Esophagus (tissue), 2 donors: Measurements from ENCODE around the gene GLE1. TPM values are rescaled to one million over a fixed set of nuclear protein-coding genes. Genes with fewer than 3 reads are reported as not detected.
"Not testable (repeated sequence)": the region's sequence is repeated elsewhere in the genome, so short reads cannot be mapped to it uniquely, and the experiment has no call there.

Experiments
- H3K27ac ChIP-seq, 2 donors: one replicate each; pipeline ENCODE4 v1.5.1; 2013; ENCODE audit warnings: low read depth in 2 of 2, mild to moderate bottlenecking in 2 of 2, inconsistent platforms in 1 of 2, low read length in 1 of 2, moderate library complexity in 1 of 2
- H3K27me3 ChIP-seq, 2 donors: one replicate each; pipeline ENCODE4 v1.6.1; 2013; ENCODE audit warnings: low read length in 2 of 2, control low read depth in 1 of 2, mild to moderate bottlenecking in 1 of 2; ENCODE audit not compliant: insufficient read depth in 2 of 2, control insufficient read depth in 1 of 2
- H3K36me3 ChIP-seq, 2 donors: one replicate each; pipeline ENCODE4 v1.6.1; 2013; ENCODE audit warnings: low read length in 1 of 2; ENCODE audit not compliant: control insufficient read depth in 2 of 2, insufficient read depth in 2 of 2
- H3K4me1 ChIP-seq, 2 donors: one replicate each; pipeline ENCODE4 v1.6.1; 2013; ENCODE audit warnings: low read length in 1 of 2; ENCODE audit not compliant: control insufficient read depth in 2 of 2, insufficient read depth in 2 of 2
- H3K4me3 ChIP-seq, 2 donors: one replicate each; pipeline ENCODE4 v1.5.1; 2013; ENCODE audit warnings: low read length in 2 of 2, mild to moderate bottlenecking in 2 of 2, low read depth in 1 of 2, moderate library complexity in 1 of 2
- H3K9me3 ChIP-seq, 2 donors: one replicate each; pipeline ENCODE4 v1.6.1; 2013; ENCODE audit warnings: mild to moderate bottlenecking in 2 of 2, low read depth in 1 of 2, low read length in 1 of 2, moderate library complexity in 1 of 2; ENCODE audit not compliant: control insufficient read depth in 2 of 2, insufficient read depth in 1 of 2
- WGBS, 2 donors: extraction: QIAGEN DNeasy Blood & Tissue Kit; methylation state at CpG; one replicate each; pipeline ENCODE4 v1.1.7; 2013; 5-methylcytosine and 5-hydroxymethylcytosine counted together
- polyA plus RNA-seq, 2 donors: library from polyadenylated mRNA; stranded (reverse); fragments of 200-250 nt; gene quantifications; one replicate each; pipeline ENCODE4 v1.2.3, GENCODE V29; 2013
- donor health status: healthy with polysubstance abuse.
- donor health status: Bipolar disorder and iron deficiency.

Gene GLE1
- polyA plus RNA-seq, 2 donors = 9.5 to 12.8 TPM

GRCh38 chr9:128494108-128494745, 10.3 kb upstream of the GLE1 start:
- Histone ChIP-seq H3K27ac (peak overlapping the region in 1 of 2 donors; percentile 19), H3K4me3 (no peak overlapping the region), H3K9me3 (no peaks in the 10 kb centered on the region), H3K27me3 (no peaks in the 10 kb centered on the region), H3K4me1 (peaks cover 0 to 8% of the 10 kb centered on the region in 2 donors), H3K36me3 (peaks cover 10 to 24% of the 10 kb centered on the region in 2 donors)
- WGBS, 2 donors = 31 to 46% methylated on average over 13 of the region's 13 CpGs

GRCh38 chr9:128494746-128495129, 9.8 kb upstream of the GLE1 start:
- Histone ChIP-seq H3K4me3 (no peak overlapping the region), H3K9me3 (no peaks in the 10 kb centered on the region), H3K36me3 (peaks cover 10 to 27% of the 10 kb centered on the region in 2 donors), H3K27me3 (no peaks in the 10 kb centered on the region), H3K4me1 (peaks cover 0 to 8% of the 10 kb centered on the region in 2 donors), H3K27ac (peak overlapping the region in 1 of 2 donors; percentile 19)
- WGBS, 2 donors = 38 to 53% methylated on average over 5 of the region's 5 CpGs

GRCh38 chr9:128495296-128495695, 9.2 kb upstream of the GLE1 start:
- no peak overlapping the region for H3K4me3 ChIP-seq
- no peaks in the 10 kb centered on the region for H3K9me3 ChIP-seq
- peak overlapping the region in 1 of 2 donors; percentile 45 for H3K27ac ChIP-seq
- H3K36me3 ChIP-seq = peaks cover 13 to 31% of the 10 kb centered on the region in 2 donors
- 24 to 25% methylated on average over 1 of the region's 1 CpG for WGBS, 2 donors
- peaks cover 0 to 8% of the 10 kb centered on the region in 2 donors for H3K4me1 ChIP-seq
- H3K27me3 ChIP-seq = no peaks in the 10 kb centered on the region

- Histone ChIP-seq H3K27me3 (no peaks in the 10 kb centered on the region), H3K4me3 (no peak overlapping the region), H3K27ac (peak overlapping the region in 1 of 2 donors; percentile 45), H3K9me3 (no peaks in the 10 kb centered on the region), H3K4me1 (peaks cover 0 to 8% of the 10 kb centered on the region in 2 donors), H3K36me3 (peaks cover 13 to 31% of the 10 kb centered on the region in 2 donors)
- 59 to 65% methylated on average over 6 of the region's 6 CpGs for WGBS, 2 donors
Observed at GRCh38 chr9:128495804-128496417, 8.6 kb upstream of the GLE1 start.

GRCh38 chr9:128497824-128498610, 6.5 kb upstream of the GLE1 start:
- peaks cover 0 to 8% of the 10 kb centered on the region in 2 donors for H3K4me1 ChIP-seq
- no peaks in the 10 kb centered on the region for H3K27me3 ChIP-seq
- no peak overlapping the region for H3K4me3 ChIP-seq
- WGBS, 2 donors = 67 to 78% methylated on average over 11 of the region's 11 CpGs
- H3K36me3 ChIP-seq = peaks cover 13 to 30% of the 10 kb centered on the region in 2 donors
- H3K27ac ChIP-seq = no peak overlapping the region
- no peaks in the 10 kb centered on the region for H3K9me3 ChIP-seq

GRCh38 chr9:128498911-128499310, 5.6 kb upstream of the GLE1 start:
- H3K4me3 ChIP-seq = no peak overlapping the region
- no peaks in the 10 kb centered on the region for H3K27me3 ChIP-seq
- 93 to 95% methylated on average over 9 of the region's 9 CpGs for WGBS, 2 donors
- H3K9me3 ChIP-seq = no peaks in the 10 kb centered on the region
- no peak overlapping the region for H3K27ac ChIP-seq
- peaks cover 0 to 8% of the 10 kb centered on the region in 2 donors for H3K4me1 ChIP-seq
- H3K36me3 ChIP-seq = peaks cover 13 to 30% of the 10 kb centered on the region in 2 donors

GRCh38 chr9:128499920-128500319, 4.6 kb upstream of the GLE1 start:
- no peaks in the 10 kb centered on the region for H3K9me3 ChIP-seq
- H3K27ac ChIP-seq = no peak overlapping the region
- H3K4me1 ChIP-seq = peaks cover 0 to 2% of the 10 kb centered on the region in 2 donors
- H3K4me3 ChIP-seq = no peak overlapping the region
- no peaks in the 10 kb centered on the region for H3K27me3 ChIP-seq
- peaks cover 5 to 23% of the 10 kb centered on the region in 2 donors for H3K36me3 ChIP-seq
- WGBS, 2 donors = 94 to 95% methylated on average over 15 of the region's 15 CpGs

- H3K4me1 ChIP-seq, H3K4me3 ChIP-seq, H3K9me3 ChIP-seq, H3K27me3 ChIP-seq: not testable (repeated sequence)
- Histone ChIP-seq H3K36me3 (peaks cover 3 to 16% of the 10 kb centered on the region in 2 donors), H3K27ac (peak overlapping the region; percentile 49 to 72)
- 41 to 42% methylated on average over 14 of the region's 14 CpGs for WGBS, 2 donors
Observed at GRCh38 chr9:128503415-128503825, 1.1 kb upstream of the GLE1 start.

GRCh38 chr9:128503870-128504269, 649 bp upstream of the GLE1 start:
- WGBS, 2 donors = 17 to 19% methylated on average over 11 of the region's 11 CpGs
- no peaks in the 10 kb centered on the region for H3K27me3 ChIP-seq
- H3K4me1 ChIP-seq = peaks cover 0 to 1% of the 10 kb centered on the region in 2 donors
- H3K9me3 ChIP-seq = no peaks in the 10 kb centered on the region
- H3K36me3 ChIP-seq = peaks cover 3 to 13% of the 10 kb centered on the region in 2 donors
- H3K4me3 ChIP-seq = peak overlapping the region in 1 of 2 donors; percentile 85
- peak overlapping the region; percentile 49 to 72 for H3K27ac ChIP-seq
